GM12865 (cell line): ENCODE results near the gene CSMD2.

Experiments
- DNase-seq: peaks from one replicate; pipeline ENCODE4 v3.0.0; 2010; ENCODE audit warnings: low read depth
- H3K4me3 ChIP-seq: 2 replicates; pipeline ENCODE4 v1.5.1; 2011; ENCODE audit warnings: mild to moderate bottlenecking, low read depth, low read length, control low read depth
- CTCF ChIP-seq: IDR thresholded peaks from 2 replicates; pipeline ENCODE4 v1.5.1; 2011; ENCODE audit warnings: low read length, control low read depth, low read depth, inconsistent platforms; ENCODE audit not compliant: insufficient read depth; ENCODE audit errors: missing control alignments

Gene CSMD2

DNA sequence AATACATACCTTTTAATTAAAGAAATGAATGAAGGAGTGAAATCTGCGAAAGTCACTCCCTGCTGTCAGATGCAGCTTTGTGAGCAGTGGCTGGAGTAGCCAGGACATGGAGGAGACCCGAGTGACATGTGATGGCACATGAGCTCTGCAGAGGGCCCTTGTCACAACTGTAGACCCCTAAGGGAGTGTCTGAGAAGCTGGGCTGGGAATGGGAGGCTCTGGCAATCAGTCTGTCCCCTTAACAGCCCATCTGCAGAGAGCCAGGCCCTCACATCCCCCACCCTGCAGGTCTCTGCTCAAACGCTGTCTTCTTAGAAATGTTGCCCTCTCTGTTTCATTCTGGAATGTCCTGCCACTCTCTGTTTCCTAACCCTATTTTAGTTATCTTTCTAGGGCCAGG, 176.9 kb downstream of the CSMD2 start:
- DNase-seq: no peak
- H3K4me3 ChIP-seq: no peak overlapping the region
- no peak for TF ChIP-seq CTCF

DNA sequence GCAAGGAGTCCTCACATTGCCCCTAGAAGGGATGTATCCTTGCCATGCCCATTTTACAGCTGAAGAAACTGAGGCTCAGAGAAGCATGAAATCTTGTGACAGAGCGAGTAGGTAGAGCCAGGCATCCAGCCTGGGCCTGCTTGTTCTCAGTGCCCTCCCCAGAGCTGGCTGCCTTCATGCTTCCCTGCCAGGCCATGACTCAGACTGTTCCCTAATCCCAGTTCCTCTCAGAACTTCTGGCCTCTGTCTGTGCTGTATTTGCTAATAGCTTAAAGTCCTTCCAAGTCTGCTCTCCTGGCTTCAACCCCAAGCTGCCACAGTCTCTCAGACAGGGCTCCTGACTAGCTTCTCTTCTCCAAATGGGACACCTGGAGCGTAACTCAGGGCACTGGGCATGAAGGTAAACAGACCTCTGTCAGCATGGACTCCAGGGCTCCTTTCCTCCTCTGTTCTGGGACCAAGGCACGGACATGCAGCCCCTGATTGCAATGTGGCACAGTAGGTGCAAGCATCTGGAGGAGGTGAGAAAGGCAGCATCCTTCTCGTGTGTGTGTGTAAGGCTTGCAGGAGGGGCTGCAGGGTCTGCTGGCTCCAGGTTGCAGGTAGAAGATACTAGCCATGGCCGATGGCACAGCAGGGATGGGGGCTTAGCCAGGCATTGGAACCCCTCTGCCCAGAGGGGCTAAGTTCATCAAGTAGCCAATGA, 178.5 kb downstream of the CSMD2 start:
- no peak for TF ChIP-seq CTCF
- H3K4me3 ChIP-seq: no peak overlapping the region
- DNase-seq: no peak

DNA sequence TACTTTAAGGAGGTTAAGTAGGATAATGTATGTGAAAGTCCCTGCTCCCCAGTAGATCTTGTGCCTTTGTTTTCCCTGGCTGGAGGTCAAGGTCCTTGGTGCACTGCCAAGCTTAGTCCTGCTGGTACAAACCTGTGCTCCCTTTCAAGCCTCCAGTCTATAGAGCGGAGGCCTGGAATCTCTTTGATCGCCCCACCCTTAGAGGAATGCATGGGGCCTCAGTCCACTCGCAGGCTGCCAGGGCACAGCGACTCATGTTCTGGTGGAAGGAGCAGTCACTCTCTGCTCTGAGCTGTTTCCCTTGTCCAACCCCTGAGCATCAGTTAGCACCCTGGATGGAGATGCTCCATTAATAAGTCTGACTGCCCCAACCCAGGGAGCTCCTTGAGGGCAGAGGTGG, 179.4 kb downstream of the CSMD2 start:
- no peak overlapping the region for H3K4me3 ChIP-seq
- DNase-seq: no peak
- TF ChIP-seq CTCF: no peak

GRCh38 chr1:33984906-33985565, 180.0 kb downstream of the CSMD2 start:
- no peak for TF ChIP-seq CTCF
- H3K4me3 ChIP-seq: no peak overlapping the region
- DNase-seq: no peak

DNA sequence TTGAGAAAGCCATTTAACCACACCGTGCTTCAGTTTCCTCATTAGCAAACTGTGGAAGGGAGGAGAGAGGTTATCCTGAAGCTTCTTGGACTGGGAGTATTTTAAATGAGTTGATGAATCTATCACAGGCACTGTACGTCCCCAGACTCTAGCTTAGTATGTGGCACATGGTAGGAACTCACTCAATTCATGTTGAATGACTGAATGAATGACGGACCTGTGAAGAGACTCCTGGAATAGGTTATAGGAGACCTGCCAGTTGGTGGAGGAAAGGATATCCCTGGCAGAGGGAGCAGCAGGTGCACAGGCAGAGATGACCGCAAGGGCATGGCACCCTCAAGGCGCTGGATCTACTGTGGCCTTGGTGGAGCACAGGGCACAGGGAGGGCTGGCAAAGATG, 182.6 kb downstream of the CSMD2 start:
- TF ChIP-seq CTCF: no peak

GRCh38 chr1:33979341-33979740, 185.7 kb downstream of the CSMD2 start:
- H3K4me3 ChIP-seq: no peak overlapping the region
- no peak for TF ChIP-seq CTCF
- DNase-seq: no peak

More for the DNA sequence above, 182.6 kb downstream of the CSMD2 start:
- H3K4me3 ChIP-seq: no peak overlapping the region
- DNase-seq: no peak
